Keratinocyte (primary cell): ENCODE data around the gene IFNB1. TPM values are rescaled to one million over a fixed set of nuclear protein-coding genes. Genes with fewer than 3 reads are reported as not detected.

Source experiments
- DNase-seq: peaks from one replicate; pipeline ENCODE4 v3.0.0-alpha.2; 2011; ENCODE audit warnings: low read depth, missing footprints, low spot score
- FAIRE-seq: peaks from 2 replicates; lab custom pipeline; 2011; peaks lifted over from hg19 to GRCh38; lab: Jason Lieb, UNC
- H2AFZ ChIP-seq: 2 replicates; pipeline ENCODE4 v1.6.0; 2012; ENCODE audit warnings: low read length, control low read depth, inconsistent platforms; ENCODE audit not compliant: control insufficient read depth
- H3K27ac ChIP-seq: 2 replicates; pipeline ENCODE4 v1.5.1; 2011; ENCODE audit warnings: low read length; ENCODE audit not compliant: control insufficient read depth, insufficient read depth
- H3K27me3 ChIP-seq: 3 replicates; pipeline ENCODE4 v1.6.0; 2011; ENCODE audit warnings: low read length; ENCODE audit not compliant: control insufficient read depth, insufficient read depth; ENCODE audit errors: extremely low read depth
- H3K36me3 ChIP-seq, 2 experiments: 2 replicates in 1 of 2; 3 replicates in 1 of 2; pipeline ENCODE4 v1.5.1; 2011; ENCODE audit warnings: low read length in 2 of 2, mild to moderate bottlenecking in 1 of 2; ENCODE audit not compliant: control insufficient read depth in 2 of 2, insufficient read depth in 2 of 2; ENCODE audit errors: extremely low read depth in 1 of 2
- H3K4me1 ChIP-seq: 3 replicates; pipeline ENCODE4 v1.5.1; 2011; ENCODE audit warnings: low read length; ENCODE audit not compliant: control insufficient read depth, insufficient read depth; ENCODE audit errors: extremely low read depth
- H3K4me2 ChIP-seq: 3 replicates; pipeline ENCODE4 v1.6.0; 2011; ENCODE audit warnings: low read depth, low read length; ENCODE audit not compliant: control insufficient read depth, insufficient read depth; ENCODE audit errors: extremely low read depth
- H3K4me3 ChIP-seq, 3 experiments: fragments of 200-600 bp in 1 of 3; sonication (generic) in 1 of 3; 2 replicates in 2 of 3; 3 replicates in 1 of 3; pipeline ENCODE4 v1.5.1; 2011 to 2016; ENCODE audit warnings: low read length in 3 of 3, mild to moderate bottlenecking in 3 of 3, control low read depth in 2 of 3, inconsistent platforms in 1 of 3, low read depth in 1 of 3, mixed read lengths in 1 of 3, mixed run types in 1 of 3, moderate library complexity in 1 of 3; ENCODE audit not compliant: control insufficient read depth in 2 of 3, insufficient read depth in 2 of 3; ENCODE audit errors: extremely low read depth in 1 of 3
- H3K79me2 ChIP-seq: 2 replicates; pipeline ENCODE4 v1.6.0; 2012; ENCODE audit warnings: low read length; ENCODE audit not compliant: control insufficient read depth, insufficient read depth
- H3K9ac ChIP-seq: 3 replicates; pipeline ENCODE4 v1.6.0; 2011; ENCODE audit warnings: low read length; ENCODE audit not compliant: control insufficient read depth, insufficient read depth; ENCODE audit errors: extremely low read depth
- H3K9me1 ChIP-seq: 3 replicates; pipeline ENCODE4 v1.6.0; 2011; ENCODE audit warnings: low read length; ENCODE audit not compliant: control insufficient read depth, insufficient read depth; ENCODE audit errors: extremely low read depth
- H3K9me3 ChIP-seq: 2 replicates; pipeline ENCODE4 v1.5.1; 2012; ENCODE audit warnings: low read depth, low read length; ENCODE audit not compliant: control insufficient read depth
- H4K20me1 ChIP-seq: 3 replicates; pipeline ENCODE4 v1.6.0; 2011; ENCODE audit warnings: low read length; ENCODE audit not compliant: control insufficient read depth, insufficient read depth; ENCODE audit errors: extremely low read depth
- EZH2 ChIP-seq: IDR thresholded peaks from one replicate; pipeline ENCODE4 v1.6.1; 2012; ENCODE audit warnings: inconsistent platforms, mild to moderate bottlenecking, low read length, moderate library complexity
- dilution Hi-C: fragments of 300-500 bp; cut with MboI; formaldehyde crosslinking; loops from one replicate; pipeline ENCODE4 v1.7.0; 2020; ENCODE audit warnings: low sequenced_read_pairs; ENCODE audit not compliant: extremely low pct_ligation_motif_present
- polyA plus RNA-seq, 5 experiments: library from polyadenylated mRNA; depleted of rRNA in 3 of 5; stranded (reverse) in 3 of 5; stranded (forward) in 1 of 5; unstranded in 1 of 5; fragments of >200 nt; gene quantifications; 1 replicate in 1 of 5; 2 replicates in 3 of 5; 3 replicates in 1 of 5; pipeline versions ENCODE4 v1.2.1 to v1.2.3, GENCODE V29; 2011 to 2012; ENCODE audit warnings: missing spikeins in 2 of 5, low read depth in 1 of 5, low replicate concordance in 1 of 5
- TF ChIP-seq, protein P1 (sequence below), 3 experiments: IDR thresholded peaks in 1 of 3; conservative IDR thresholded peaks in 1 of 3; optimal IDR thresholded peaks in 1 of 3; 2 replicates in 2 of 3; 3 replicates in 1 of 3; pipeline versions ENCODE3 to v1.5.1; 2011; ENCODE audit warnings: low read length in 3 of 3, mild to moderate bottlenecking in 3 of 3, moderate library complexity in 2 of 3, control low read depth in 1 of 3, inconsistent platforms in 1 of 3; ENCODE audit not compliant: insufficient read depth in 2 of 3; ENCODE audit errors: extremely low read depth in 1 of 3

Gene IFNB1
- polyA plus RNA-seq, 1 donor (not counting 4 experiments of a cell fraction or from before 2014, with no cell fraction given): 0.07 TPM

- Histone ChIP-seq H3K4me1 (no peaks in the 10 kb centered on the region), H3K9me1 (no peaks in the 10 kb centered on the region), H3K4me2 (no peak overlapping the region), H3K9ac (no peak overlapping the region), H2AFZ (no peak overlapping the region), H3K9me3 (no peaks in the 10 kb centered on the region), H3K27me3 (peaks cover 17% of the 10 kb centered on the region), H3K4me3 (no peak overlapping the region), H4K20me1 (no peaks in the 10 kb centered on the region), H3K36me3 (no peaks in the 10 kb centered on the region), H3K79me2 (no peaks in the 10 kb centered on the region), H3K27ac (no peak overlapping the region)
- dilution Hi-C loops: no loop called here
- TF ChIP-seq, protein P1, sequence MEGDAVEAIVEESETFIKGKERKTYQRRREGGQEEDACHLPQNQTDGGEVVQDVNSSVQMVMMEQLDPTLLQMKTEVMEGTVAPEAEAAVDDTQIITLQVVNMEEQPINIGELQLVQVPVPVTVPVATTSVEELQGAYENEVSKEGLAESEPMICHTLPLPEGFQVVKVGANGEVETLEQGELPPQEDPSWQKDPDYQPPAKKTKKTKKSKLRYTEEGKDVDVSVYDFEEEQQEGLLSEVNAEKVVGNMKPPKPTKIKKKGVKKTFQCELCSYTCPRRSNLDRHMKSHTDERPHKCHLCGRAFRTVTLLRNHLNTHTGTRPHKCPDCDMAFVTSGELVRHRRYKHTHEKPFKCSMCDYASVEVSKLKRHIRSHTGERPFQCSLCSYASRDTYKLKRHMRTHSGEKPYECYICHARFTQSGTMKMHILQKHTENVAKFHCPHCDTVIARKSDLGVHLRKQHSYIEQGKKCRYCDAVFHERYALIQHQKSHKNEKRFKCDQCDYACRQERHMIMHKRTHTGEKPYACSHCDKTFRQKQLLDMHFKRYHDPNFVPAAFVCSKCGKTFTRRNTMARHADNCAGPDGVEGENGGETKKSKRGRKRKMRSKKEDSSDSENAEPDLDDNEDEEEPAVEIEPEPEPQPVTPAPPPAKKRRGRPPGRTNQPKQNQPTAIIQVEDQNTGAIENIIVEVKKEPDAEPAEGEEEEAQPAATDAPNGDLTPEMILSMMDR (optimal IDR thresholded peaks at IDR 0.05 in 1 of 3, IDR thresholded peaks at IDR 0.05 in 1 of 3, conservative IDR thresholded peaks at IDR 0.05 in 1 of 3; ENCODE audit: extremely low read depth in 1 of 3, insufficient read depth in 2 of 3, low read length in 3 of 3): no peak
- TF ChIP-seq EZH2: no peak
- FAIRE-seq: no peak
- DNase-seq: no peak
These were observed 43.3 kb upstream of the IFNB1 start for GRCh38 chr9:21121079-21121478.

DNA sequence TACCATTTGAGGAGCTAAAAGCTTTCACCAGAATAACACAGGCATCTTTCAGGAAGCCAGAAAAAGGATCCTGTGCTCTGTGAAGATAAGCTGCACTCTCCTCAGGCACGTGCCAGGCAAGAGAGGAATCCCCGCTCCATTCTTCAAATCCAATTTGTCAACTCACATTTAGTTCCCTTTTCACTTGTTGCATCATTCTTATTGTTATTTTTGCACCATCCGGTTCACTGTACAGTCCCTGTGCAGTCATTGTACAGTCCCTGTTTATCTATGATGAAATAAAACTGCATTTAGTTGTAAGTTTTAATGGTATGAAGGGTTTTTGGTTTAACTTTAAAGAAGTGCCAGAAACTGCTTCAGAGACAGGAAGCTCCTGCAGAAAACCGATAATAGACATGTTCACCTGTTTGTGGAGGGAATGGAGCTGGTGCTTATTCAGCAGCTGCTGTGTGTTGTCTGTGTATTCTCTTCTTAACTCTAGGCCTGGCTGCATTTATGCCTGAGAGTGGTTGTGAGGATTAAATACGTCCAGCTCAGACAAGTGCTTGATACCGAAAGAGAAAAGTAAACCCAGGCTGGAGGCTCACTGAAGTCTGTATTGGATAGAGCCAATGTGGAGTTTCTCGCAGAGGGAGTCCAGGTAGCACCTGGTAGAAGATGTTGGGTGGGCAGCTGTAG, 41.5 kb upstream of the IFNB1 start:
- dilution Hi-C loops: no loop called here
- H3K4me1 ChIP-seq: no peaks in the 10 kb centered on the region
- no peak overlapping the region for H3K4me3 ChIP-seq
- TF ChIP-seq, protein P1 (optimal IDR thresholded peaks at IDR 0.05 in 1 of 3, IDR thresholded peaks at IDR 0.05 in 1 of 3, conservative IDR thresholded peaks at IDR 0.05 in 1 of 3; ENCODE audit: extremely low read depth in 1 of 3, insufficient read depth in 2 of 3, low read length in 3 of 3): no peak
- no peak for TF ChIP-seq EZH2
- peaks cover 17% of the 10 kb centered on the region for H3K27me3 ChIP-seq
- no peak overlapping the region for H3K27ac ChIP-seq
- no peak overlapping the region for H3K4me2 ChIP-seq
- H3K9me3 ChIP-seq: no peaks in the 10 kb centered on the region
- no peak for DNase-seq
- FAIRE-seq: no peak
- H3K79me2 ChIP-seq: no peaks in the 10 kb centered on the region
- no peaks in the 10 kb centered on the region for H3K9me1 ChIP-seq
- H2AFZ ChIP-seq: no peak overlapping the region
- H4K20me1 ChIP-seq: no peaks in the 10 kb centered on the region
- no peak overlapping the region for H3K9ac ChIP-seq
- H3K36me3 ChIP-seq: no peaks in the 10 kb centered on the region
